COLO829 (cell line): ENCODE measurements around the gene MAGEA9B.
A peak's percentile ranks its signal among the peaks of the same experiment; 100 is the strongest.
"Not testable (repeated sequence)": the region's sequence is repeated elsewhere in the genome, so short reads cannot be mapped to it uniquely, and the experiment has no call there.

Source experiments
- DNase-seq: peaks from one replicate; pipeline ENCODE4 v3.0.0; 2012; ENCODE audit warnings: low spot score

Gene MAGEA9B

GRCh38 chrX:149587359-149587758 is at the start of gene MAGEA9B:
MAGEA9B (minus strand) TSS chrX:149587459; CDS start chrX:149583179, 4,280 bp downstream.
- DNase-seq, result not testable (repeated sequence)

- no peak for DNase-seq
Measured at GRCh38 chrX:149633511-149633910, 46.3 kb upstream of the MAGEA9B start.

DNA sequence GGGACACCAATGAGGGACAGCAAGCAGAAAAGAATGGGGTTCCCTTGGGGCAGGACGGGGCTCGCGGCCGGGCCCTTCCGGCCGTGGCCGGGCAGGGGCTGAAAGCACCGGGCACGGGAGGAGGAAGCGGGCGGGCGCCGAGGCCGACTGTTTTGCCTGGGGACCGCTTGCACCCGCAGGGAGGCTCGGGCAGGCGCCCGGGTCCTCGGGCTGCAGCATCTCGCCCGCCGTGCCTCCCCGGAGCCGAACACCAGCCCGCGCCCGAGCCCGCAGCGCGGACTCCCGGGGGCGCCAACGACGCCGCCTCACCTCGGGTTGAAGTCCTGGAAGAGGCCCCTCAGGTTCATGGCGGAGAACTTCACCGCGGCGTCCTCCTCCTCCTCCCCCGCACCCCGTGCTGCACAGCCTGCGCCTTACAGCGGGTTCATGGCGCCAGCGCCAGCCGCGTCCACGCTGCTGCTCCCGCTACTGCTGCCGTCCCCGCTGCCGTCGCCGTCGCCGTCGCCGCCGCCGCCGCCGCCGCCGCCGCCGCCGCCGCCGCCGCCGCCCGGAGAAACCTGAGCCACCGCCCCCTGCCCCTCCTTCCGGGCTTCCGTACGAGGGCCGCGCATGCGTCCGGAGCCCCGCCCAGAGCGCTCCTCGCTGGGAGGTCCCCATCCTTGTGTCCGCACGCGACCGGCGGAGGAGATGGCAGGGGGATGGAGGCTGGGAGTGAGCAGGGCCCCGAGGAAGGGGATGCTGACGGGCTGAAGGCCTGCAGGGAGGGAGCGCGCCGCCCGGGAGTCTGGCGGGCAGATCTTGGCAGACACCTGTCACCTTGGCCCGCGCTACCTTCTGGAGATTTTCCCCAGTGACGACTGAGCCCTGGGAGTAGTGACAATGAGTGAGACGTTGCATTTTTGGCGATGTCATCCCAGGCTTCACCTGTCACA is 44.2 kb upstream of the MAGEA9B start, which contains the start of gene TMEM185A:
TMEM185A (minus strand) TSS at position 559 of the 932 bp plus-strand sequence; CDS start at position 347, 212 bp downstream.
- peak; percentile 28 for DNase-seq

- DNase-seq, result no peak
Measured at GRCh38 chrX:149630681-149631233, 43.5 kb upstream of the MAGEA9B start.

DNA sequence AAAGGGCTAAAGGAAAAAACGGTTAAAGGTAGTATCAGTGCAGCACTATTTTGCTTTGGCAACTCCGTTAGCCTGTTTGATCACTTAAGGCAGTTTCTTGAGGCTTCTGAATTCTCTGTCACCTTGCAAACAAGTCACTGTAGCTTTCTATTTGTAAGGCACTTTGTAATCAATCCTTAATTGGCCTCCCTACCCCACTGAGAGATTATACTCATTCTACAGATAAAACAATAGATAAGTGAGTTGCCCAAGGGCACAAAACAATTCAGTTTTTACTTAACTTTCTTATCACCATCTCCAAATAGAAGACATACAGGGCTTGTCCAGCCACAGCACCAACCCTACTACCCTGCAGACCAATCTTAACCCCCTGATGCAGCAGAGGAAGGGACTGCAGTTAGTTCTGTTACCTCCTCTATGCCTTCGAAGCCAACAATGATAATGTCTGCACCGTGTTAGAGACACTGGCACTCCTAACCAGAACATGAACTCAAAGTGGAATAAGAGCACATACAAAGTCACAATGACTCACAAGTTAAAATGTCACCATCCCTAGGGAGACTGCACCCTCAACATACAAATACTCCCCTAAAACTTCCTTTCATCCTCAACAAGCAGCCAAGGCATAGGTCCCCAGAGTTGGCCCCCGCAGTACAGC is 42.6 kb upstream of the MAGEA9B start:
- no peak for DNase-seq

GRCh38 chrX:149628768-149629167 is 41.5 kb upstream of the MAGEA9B start:
- DNase-seq, result no peak

- DNase-seq, result no peak
Measured at GRCh38 chrX:149628280-149628679, 41.0 kb upstream of the MAGEA9B start.

DNA sequence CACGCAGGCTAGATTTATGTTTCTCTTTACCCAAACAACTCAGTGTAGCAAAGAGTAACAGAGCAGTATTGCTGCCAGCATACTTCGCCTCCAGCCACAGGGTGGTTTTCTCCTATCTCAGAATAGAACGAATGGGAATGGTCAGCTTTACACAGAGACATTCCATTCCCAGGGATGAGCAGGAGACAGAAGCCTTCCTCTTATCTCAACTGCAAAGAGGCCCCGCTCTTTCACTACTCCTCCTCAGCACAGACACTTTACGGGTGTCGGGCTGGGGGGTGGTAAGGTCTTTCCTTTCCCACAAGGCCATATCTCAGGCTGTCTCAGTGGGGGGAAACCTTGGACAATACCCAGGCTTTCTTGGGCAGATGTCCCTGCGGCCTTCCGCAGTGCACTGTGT is 39.6 kb upstream of the MAGEA9B start:
- not testable (repeated sequence) for DNase-seq

DNA sequence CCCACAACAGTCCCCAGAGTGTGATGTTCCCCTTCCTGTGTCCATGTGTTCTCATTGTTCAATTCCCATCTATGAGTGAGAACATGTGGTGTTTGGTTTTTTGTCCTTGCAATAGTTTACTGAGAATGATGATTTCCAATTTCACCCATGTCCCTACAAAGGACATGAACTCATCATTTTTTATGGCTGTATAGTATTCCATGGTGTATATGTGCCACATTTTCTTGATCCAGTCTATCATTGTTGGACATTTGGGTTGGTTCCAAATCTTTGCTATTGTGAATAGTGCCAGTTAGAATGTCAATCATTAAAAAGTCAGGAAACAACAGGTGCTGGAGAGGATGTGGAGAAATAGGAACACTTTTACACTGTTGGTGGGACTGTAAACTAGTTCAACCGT is 32.4 kb upstream of the MAGEA9B start:
- DNase-seq, result not testable (repeated sequence)

DNA sequence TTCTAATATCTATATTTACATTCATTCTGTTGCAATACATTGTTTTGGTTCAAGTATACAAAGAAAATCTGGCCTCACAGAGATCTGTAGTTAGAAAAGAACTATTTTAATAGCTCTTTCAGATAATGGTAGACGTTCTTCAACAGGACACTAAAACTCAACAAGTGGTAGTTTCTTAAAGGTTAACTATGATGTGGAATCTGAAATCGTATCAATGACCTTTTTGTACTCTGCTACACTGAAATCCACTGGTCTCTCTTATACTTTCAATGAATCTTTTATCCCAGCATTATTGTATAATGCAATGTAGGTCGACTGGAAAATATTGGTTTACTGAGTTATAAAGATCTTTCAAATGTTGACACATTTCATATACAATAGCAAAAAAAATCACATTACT is 31.6 kb upstream of the MAGEA9B start:
- peak; percentile 60 for DNase-seq

- DNase-seq, result no peak
Measured at GRCh38 chrX:149611623-149612175, 24.4 kb upstream of the MAGEA9B start.

- DNase-seq, result no peak
Measured at GRCh38 chrX:149610511-149610910, 23.3 kb upstream of the MAGEA9B start.

DNA sequence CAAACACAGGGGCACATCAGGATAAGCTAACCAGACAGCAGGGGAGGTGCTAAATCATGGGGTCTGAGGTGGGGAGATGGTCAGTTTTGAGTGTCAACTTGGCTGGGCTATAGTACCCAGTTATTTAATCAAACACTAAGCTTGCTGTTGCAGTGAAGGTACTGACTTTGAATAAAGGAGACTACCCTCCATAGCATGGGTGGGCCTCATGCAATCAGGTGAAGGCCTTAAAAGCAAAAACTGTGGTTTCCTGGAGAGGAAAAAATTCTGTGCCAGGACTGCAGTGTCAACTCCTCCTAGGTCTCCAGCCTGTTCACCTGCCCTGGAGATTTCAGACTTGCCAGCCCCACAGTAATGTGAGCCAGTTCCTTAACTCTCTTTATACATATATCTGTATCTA is 20.4 kb upstream of the MAGEA9B start:
- DNase-seq, result no peak

GRCh38 chrX:149605248-149605885 is 18.1 kb upstream of the MAGEA9B start:
- DNase-seq, result not testable (repeated sequence)

DNA sequence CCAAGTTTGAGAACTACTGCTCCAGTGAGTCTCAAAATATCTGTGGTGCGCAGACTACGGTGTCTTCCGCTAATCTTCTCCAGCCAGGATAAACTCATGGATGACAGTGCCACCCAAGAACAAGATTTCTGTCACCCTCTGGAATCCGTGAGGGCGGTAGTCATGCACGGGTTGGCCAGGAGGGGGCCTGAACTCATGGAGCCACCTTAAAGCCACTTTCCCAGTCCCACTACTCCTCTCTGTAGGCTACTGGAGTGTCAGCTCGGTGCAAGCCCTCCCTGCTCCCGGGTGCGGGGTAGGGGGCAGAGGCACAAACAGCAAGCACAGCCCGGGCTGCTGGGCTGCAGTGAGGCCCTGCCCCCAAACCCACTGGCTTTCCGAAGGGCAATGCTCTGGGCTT is 11.3 kb upstream of the MAGEA9B start:
- not testable (repeated sequence) for DNase-seq

- DNase-seq, result not testable (repeated sequence)
Measured at GRCh38 chrX:149595943-149596342, 8.7 kb upstream of the MAGEA9B start.

- not testable (repeated sequence) for DNase-seq
Measured at GRCh38 chrX:149595214-149595613, 8.0 kb upstream of the MAGEA9B start, which contains the start of gene HSFX2. HSFX2 (minus strand) TSS chrX:149595314; CDS start chrX:149594700, 614 bp downstream.

- not testable (repeated sequence) for DNase-seq
Measured at GRCh38 chrX:149590993-149591392, 3.7 kb upstream of the MAGEA9B start.

DNA sequence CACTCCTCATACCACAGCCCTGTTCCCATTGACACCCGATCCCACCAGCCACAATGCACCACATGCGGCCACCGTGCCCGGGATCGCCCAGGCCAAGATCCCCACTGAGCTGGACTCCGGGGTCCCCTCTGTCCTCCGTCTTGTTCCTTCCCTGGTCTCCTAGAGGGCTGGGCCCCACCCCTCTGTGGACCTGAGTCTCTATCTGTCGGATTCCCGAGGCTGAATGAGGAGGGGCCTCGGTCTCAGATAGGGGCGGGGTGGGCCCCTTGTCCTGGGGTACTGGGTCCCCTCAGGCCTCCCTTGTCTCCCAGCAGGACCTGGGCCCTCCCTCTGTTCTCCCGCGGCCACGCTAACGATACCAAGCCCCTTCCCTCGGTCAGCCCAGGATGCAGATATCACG is 1.6 kb downstream of the MAGEA9B start:
- DNase-seq, result not testable (repeated sequence)

DNA sequence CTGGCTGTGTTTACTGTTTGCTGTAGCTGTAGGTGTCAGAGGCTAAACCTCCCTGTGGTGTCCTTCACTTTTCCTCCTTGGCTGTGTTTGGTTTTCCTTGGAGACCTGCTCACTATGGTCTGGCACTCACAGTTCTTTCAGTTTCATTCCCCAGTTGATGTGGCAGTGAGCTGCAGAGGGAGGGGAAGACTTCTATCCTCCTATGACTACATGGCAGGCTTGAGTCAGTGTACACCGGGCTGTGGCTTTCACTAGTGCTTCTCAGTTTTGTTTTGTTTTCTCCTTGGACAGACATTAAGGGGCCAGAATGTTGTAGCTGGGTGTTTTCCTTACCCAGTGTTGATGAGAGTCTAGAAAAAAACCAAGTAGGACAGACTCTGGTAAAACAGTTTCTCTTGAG is 13.8 kb downstream of the MAGEA9B start:
- DNase-seq, result not testable (repeated sequence)

GRCh38 chrX:149572743-149573142 is 14.5 kb downstream of the MAGEA9B start:
- DNase-seq, result no peak

DNA sequence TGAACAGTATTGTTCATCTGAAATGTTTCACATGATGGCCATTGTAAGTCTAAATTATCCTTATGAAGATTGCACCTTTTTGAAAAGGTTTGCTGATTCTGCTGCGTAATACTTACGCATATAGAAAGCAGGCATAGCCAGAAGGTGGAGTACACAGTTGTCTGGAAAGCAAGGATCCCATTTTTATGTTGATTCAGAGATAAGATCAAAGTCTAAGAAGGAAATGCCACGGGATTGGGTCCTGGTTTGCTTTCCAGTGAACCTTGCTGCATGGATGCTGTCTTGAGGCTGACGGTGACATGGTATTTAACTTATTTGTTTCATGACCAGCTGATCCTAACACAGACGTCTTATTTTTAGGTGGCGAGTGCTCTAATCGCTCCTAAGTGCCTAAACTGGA is 15.5 kb downstream of the MAGEA9B start:
- DNase-seq, result no peak
